H1 (cell line): ENCODE results near the gene UBASH3B. TPM values are rescaled to one million over a fixed set of nuclear protein-coding genes. Genes with fewer than 3 reads are reported as not detected.

Source experiments
- CTCF ChIA-PET: fragments of 300-600 bp; sonication (Branson Sonifier 250); formaldehyde crosslinking; loops from one replicate; lab custom pipeline; 2021; ENCODE audit not compliant: partially characterized antibody; lab: Charles Lee
- POLR2A ChIA-PET: fragments of 300-600 bp; sonication (Branson Sonifier 250); formaldehyde crosslinking; loops from one replicate; lab custom pipeline; 2021; ENCODE audit warnings: inconsistent platforms; ENCODE audit not compliant: partially characterized antibody; lab: Charles Lee
- DNase-seq, 2 experiments: peaks; one replicate each; pipeline versions ENCODE4 v3.0.0 to v3.0.0-alpha.2; 2010 to 2022; ENCODE audit warnings: low spot score in 2 of 2, low read depth in 1 of 2, mixed read lengths in 1 of 2
- FAIRE-seq: peaks from 2 replicates; lab custom pipeline; 2011; peaks lifted over from hg19 to GRCh38; lab: Jason Lieb, UNC
- H2AFZ ChIP-seq: 2 replicates; pipeline ENCODE4 v1.8.1; 2012; ENCODE audit warnings: low read length, inconsistent platforms
- H2AK5ac ChIP-seq: 2 replicates; pipeline ENCODE4 v1.6.1; 2013; ENCODE audit warnings: low read depth, low read length
- H2BK120ac ChIP-seq: replicated peaks from 2 replicates; pipeline ENCODE3; 2013; ENCODE audit warnings: low read depth, low read length, inconsistent platforms
- H2BK12ac ChIP-seq: 2 replicates; pipeline ENCODE4 v1.6.1; 2013; ENCODE audit warnings: low read depth, low read length
- H2BK15ac ChIP-seq: 2 replicates; pipeline ENCODE4 v1.6.1; 2013; ENCODE audit warnings: low read length
- H2BK20ac ChIP-seq: 2 replicates; pipeline ENCODE4 v1.6.1; 2013; ENCODE audit warnings: low read length
- H2BK5ac ChIP-seq: 2 replicates; pipeline ENCODE4 v1.6.1; 2013; ENCODE audit warnings: low read depth, low read length
- H3K14ac ChIP-seq: 2 replicates; pipeline ENCODE4 v1.6.1; 2013; ENCODE audit warnings: inconsistent platforms; ENCODE audit not compliant: insufficient read length
- H3K18ac ChIP-seq: 2 replicates; pipeline ENCODE4 v1.6.1; 2013; ENCODE audit warnings: low read length; ENCODE audit errors: extremely low read depth
- H3K23ac ChIP-seq: 2 replicates; pipeline ENCODE4 v1.6.1; 2013; ENCODE audit warnings: inconsistent platforms; ENCODE audit not compliant: insufficient read length
- H3K23me2 ChIP-seq: 2 replicates; pipeline ENCODE4 v1.6.1; 2013; ENCODE audit warnings: low read depth, low read length
- H3K27ac ChIP-seq: 2 replicates; pipeline ENCODE4 v1.6.1; 2011; ENCODE audit warnings: low read depth, low read length, inconsistent platforms
- H3K27me3 ChIP-seq, 4 experiments: replicated peaks in 1 of 4; 1 replicate in 1 of 4; 2 replicates in 3 of 4; pipeline versions ENCODE4 v1.6.1 to v1.8.1; 2011 to 2013; ENCODE audit warnings: low read length in 3 of 4, mild to moderate bottlenecking in 3 of 4, inconsistent platforms in 2 of 4, mixed read lengths in 2 of 4, moderate library complexity in 1 of 4; ENCODE audit not compliant: control insufficient read depth in 3 of 4, insufficient read depth in 3 of 4; ENCODE audit errors: extremely low read depth in 1 of 4
- H3K36me3 ChIP-seq, 4 experiments: 2 replicates each; pipeline versions ENCODE4 v1.6.1 to v1.8.1; 2011 to 2013; ENCODE audit warnings: mild to moderate bottlenecking in 4 of 4, low read length in 3 of 4, moderate library complexity in 2 of 4, control low read depth in 1 of 4, inconsistent platforms in 1 of 4; ENCODE audit not compliant: insufficient read depth in 4 of 4, control insufficient read depth in 2 of 4
- H3K4ac ChIP-seq: replicated peaks from 2 replicates; pipeline ENCODE3; 2013; ENCODE audit warnings: low read length, low read depth, mixed read lengths, inconsistent platforms; ENCODE audit not compliant: insufficient read length
- H3K4me1 ChIP-seq, 4 experiments: replicated peaks in 1 of 4; 1 replicate in 1 of 4; 2 replicates in 3 of 4; pipeline versions ENCODE4 v1.6.1 to v1.8.1; 2011 to 2013; ENCODE audit warnings: low read length in 3 of 4, inconsistent platforms in 2 of 4, mixed read lengths in 1 of 4; ENCODE audit not compliant: insufficient read depth in 4 of 4, control insufficient read depth in 3 of 4
- H3K4me2 ChIP-seq, 2 experiments: 2 replicates each; pipeline versions ENCODE4 v1.6.1 to v1.8.1; 2011 to 2013; ENCODE audit warnings: low read depth in 2 of 2, low read length in 2 of 2, control low read depth in 1 of 2, inconsistent platforms in 1 of 2, mild to moderate bottlenecking in 1 of 2; ENCODE audit not compliant: insufficient read depth in 1 of 2
- H3K4me3 ChIP-seq, 4 experiments: fragments of 200-600, 300-600 bp in 1 of 4; sonication (generic), shearing (Covaris generic), sonication (Bioruptor Twin) in 1 of 4; 2 replicates each; pipeline versions ENCODE4 v1.5.1 to v1.8.1; 2011 to 2016; ENCODE audit warnings: low read length in 4 of 4, low read depth in 3 of 4, control low read depth in 2 of 4, inconsistent platforms in 2 of 4, mild to moderate bottlenecking in 2 of 4, mixed read lengths in 1 of 4, moderate library complexity in 1 of 4; ENCODE audit not compliant: insufficient read depth in 2 of 4; ENCODE audit errors: extremely low read depth in 1 of 4
- H3K56ac ChIP-seq: replicated peaks from 2 replicates; pipeline ENCODE3; 2013; ENCODE audit warnings: low read depth, mild to moderate bottlenecking, mixed read lengths, low read length, inconsistent platforms; ENCODE audit not compliant: insufficient read length
- H3K79me1 ChIP-seq: 2 replicates; pipeline ENCODE4 v1.6.1; 2013; ENCODE audit warnings: low read depth, low read length, control low read depth
- H3K79me2 ChIP-seq, 2 experiments: 2 replicates each; pipeline versions ENCODE4 v1.6.1 to v1.8.1; 2012 to 2013; ENCODE audit warnings: low read length in 2 of 2, mild to moderate bottlenecking in 2 of 2, inconsistent platforms in 1 of 2; ENCODE audit not compliant: insufficient read depth in 2 of 2, control insufficient read depth in 1 of 2
- H3K9ac ChIP-seq, 4 experiments: replicated peaks in 1 of 4; 1 replicate in 1 of 4; 2 replicates in 3 of 4; pipeline versions ENCODE4 v1.6.1 to v1.8.1; 2011 to 2013; ENCODE audit warnings: low read depth in 3 of 4, low read length in 3 of 4, control low read depth in 2 of 4, mild to moderate bottlenecking in 2 of 4, moderate library complexity in 2 of 4, inconsistent platforms in 1 of 4; ENCODE audit errors: extremely low read depth in 1 of 4
- H3K9me3 ChIP-seq, 2 experiments: 2 replicates each; pipeline versions ENCODE4 v1.6.1 to v1.8.1; 2012 to 2013; ENCODE audit warnings: mild to moderate bottlenecking in 2 of 2, moderate library complexity in 2 of 2, control low read depth in 1 of 2, inconsistent platforms in 1 of 2, low read depth in 1 of 2, low read length in 1 of 2, mixed read lengths in 1 of 2; ENCODE audit not compliant: insufficient read depth in 2 of 2
- H4K20me1 ChIP-seq, 2 experiments: replicated peaks in 1 of 2; 2 replicates each; pipeline versions ENCODE3 to v1.8.1; 2011 to 2013; ENCODE audit warnings: inconsistent platforms in 2 of 2, low read length in 2 of 2, mild to moderate bottlenecking in 1 of 2; ENCODE audit not compliant: insufficient read depth in 2 of 2, control insufficient read depth in 1 of 2
- H4K5ac ChIP-seq: 2 replicates; pipeline ENCODE4 v1.6.1; 2013; ENCODE audit warnings: low read length, low read depth, mixed read lengths, inconsistent platforms; ENCODE audit not compliant: insufficient read length
- H4K8ac ChIP-seq: 2 replicates; pipeline ENCODE4 v1.8.0; 2013; ENCODE audit warnings: mild to moderate bottlenecking, moderate library complexity, low read length, inconsistent platforms; ENCODE audit not compliant: insufficient read depth; ENCODE audit errors: extremely low read depth
- H4K91ac ChIP-seq: replicated peaks from 2 replicates; pipeline ENCODE3; 2013; ENCODE audit warnings: low read length, mixed read lengths, inconsistent platforms; ENCODE audit not compliant: insufficient read length
- CBX5 ChIP-seq: fragments of 300-800, 300-1000 bp; sonication (generic); IDR thresholded peaks from 2 replicates; pipeline ENCODE4 v1.7.1; 2016; ENCODE audit warnings: antibody characterized with exemption, low read length, low read depth
- CREB1 ChIP-seq: IDR thresholded peaks from 2 replicates; pipeline ENCODE4 v1.6.1; 2012; ENCODE audit warnings: inconsistent platforms
- CTBP2 ChIP-seq: IDR thresholded peaks from 2 replicates; pipeline ENCODE4 v1.7.0; 2011; ENCODE audit warnings: borderline replicate concordance, mild to moderate bottlenecking, moderate library complexity, mixed read lengths, low read length; ENCODE audit not compliant: insufficient read depth, insufficient read length
- EP300 ChIP-seq, 2 experiments: IDR thresholded peaks; 1 replicate in 1 of 2; 2 replicates in 1 of 2; pipeline ENCODE4 v1.6.1; 2011 to 2012; ENCODE audit warnings: low read depth in 2 of 2, low read length in 2 of 2, mild to moderate bottlenecking in 2 of 2, borderline replicate concordance in 1 of 2, inconsistent platforms in 1 of 2, moderate library complexity in 1 of 2
- EZH2 ChIP-seq: fragments of 200-600 bp; sonication (generic); IDR thresholded peaks from 2 replicates; pipeline ENCODE4 v1.7.1; 2012; ENCODE audit warnings: low read depth, mild to moderate bottlenecking, moderate library complexity, low read length, inconsistent platforms; ENCODE audit not compliant: severe bottlenecking
- FOSL1 ChIP-seq: IDR thresholded peaks from 2 replicates; pipeline ENCODE4 v1.6.1; 2011; ENCODE audit warnings: mild to moderate bottlenecking, low read depth, low read length, moderate library complexity; ENCODE audit not compliant: insufficient read depth
- KDM4A ChIP-seq: IDR thresholded peaks from one replicate; pipeline ENCODE4 v1.7.1; 2012; ENCODE audit warnings: low read depth, mild to moderate bottlenecking, moderate library complexity, low read length, inconsistent platforms; ENCODE audit not compliant: severe bottlenecking
- MAFK ChIP-seq: IDR thresholded peaks from 2 replicates; pipeline ENCODE4 v1.6.1; 2012; ENCODE audit warnings: low read depth, mild to moderate bottlenecking, improper control_type of control experiment, low read length
- NRF1 ChIP-seq: IDR thresholded peaks from 2 replicates; pipeline ENCODE4 v1.6.1; 2011; ENCODE audit warnings: mild to moderate bottlenecking, low read depth, low read length, improper control_type of control experiment
- POLR2AphosphoS5 ChIP-seq: IDR thresholded peaks from 2 replicates; pipeline ENCODE4 v1.6.1; 2011; ENCODE audit warnings: low read depth, low read length
- RXRA ChIP-seq: IDR thresholded peaks from 2 replicates; pipeline ENCODE4 v1.6.1; 2011; ENCODE audit warnings: low read depth, mild to moderate bottlenecking, low read length, moderate library complexity; ENCODE audit not compliant: insufficient read depth
- SIX5 ChIP-seq: IDR thresholded peaks from 2 replicates; pipeline ENCODE4 v1.6.1; 2011; ENCODE audit warnings: mild to moderate bottlenecking, low read depth, low read length
- TBP ChIP-seq: IDR thresholded peaks from 2 replicates; pipeline ENCODE4 v1.6.1; 2011; ENCODE audit warnings: low read depth, low read length, improper control_type of control experiment
- TCF12 ChIP-seq: IDR thresholded peaks from 2 replicates; pipeline ENCODE4 v1.6.1; 2011; ENCODE audit warnings: low read depth, mild to moderate bottlenecking, low read length
- YY1 ChIP-seq: IDR thresholded peaks from 2 replicates; pipeline ENCODE4 v1.6.1; 2011; ENCODE audit warnings: low read depth, mild to moderate bottlenecking, low read length
- WGBS, 2 experiments: shearing (Covaris generic) in 1 of 2; methylation state at CpG; one replicate each; pipeline versions ENCODE4 v1.1.6 to v1.1.7; 2013 to 2015; ENCODE audit warnings: low lambda C conversion rate in 2 of 2, mixed read lengths in 2 of 2, inconsistent platforms in 1 of 2, low coverage in 1 of 2, missing lambda C conversion rate in 1 of 2; ENCODE audit not compliant: insufficient replicate concordance in 2 of 2, insufficient coverage in 1 of 2, insufficient read length in 1 of 2; ENCODE audit errors: extremely low coverage in 1 of 2, missing lambda C conversion rate in 1 of 2; 5-methylcytosine and 5-hydroxymethylcytosine counted together
- polyA plus RNA-seq, 7 experiments: library from polyadenylated mRNA; depleted of rRNA in 3 of 7; stranded (reverse) in 5 of 7; unstranded in 2 of 7; fragments of >200 nt in 5 of 7; fragments of 200-250 nt in 2 of 7; gene quantifications; 1 replicate in 5 of 7; 2 replicates in 1 of 7; 4 replicates in 1 of 7; pipeline versions ENCODE4 v1.2.1 to v1.2.3, GENCODE V29; 2011 to 2013; ENCODE audit warnings: missing spikeins in 2 of 7, mixed read lengths in 2 of 7
- total RNA-seq: library from RNA; stranded (reverse); fragmentation: NEBNext Ultra II Directional; extraction: Animal tissue kit (Norgen Biotek cat#: 25700); gene quantifications from 2 replicates; pipeline ENCODE4 v1.2.1, GENCODE V29; 2021

UBASH3B gene
- total and polyA plus RNA-seq, 2 of the 8 experiments (the other 6 are each of a cell fraction or from before 2014, with no cell fraction given), result 7.5 to 9.5 TPM

GRCh38 chr11:122729139-122729538 is 73.6 kb downstream of the UBASH3B start:
- Histone ChIP-seq H4K20me1 (no peaks in the 10 kb centered on the region), H2BK120ac (no peak overlapping the region), H3K36me3 (peaks cover 0 to 3% (median 0%) of the 10 kb centered on the region in 4 experiments; a peak in 1 of 8 replicates), H3K18ac (no peak overlapping the region), H3K4me2 (no peak overlapping the region), H4K91ac (no peak overlapping the region), H3K9ac (no peak overlapping the region), H2AFZ (no peak overlapping the region), H3K27ac (no peak overlapping the region), H4K5ac (no peak overlapping the region), H4K8ac (no peak overlapping the region), H3K9me3 (no peaks in the 10 kb centered on the region), H2BK20ac (no peak overlapping the region), H3K79me2 (no peaks in the 10 kb centered on the region), H3K27me3 (no peaks in the 10 kb centered on the region), H3K14ac (no peak overlapping the region), H3K56ac (no peak overlapping the region), H3K79me1 (no peaks in the 10 kb centered on the region), H2BK15ac (no peak overlapping the region), H3K23me2 (no peaks in the 10 kb centered on the region), H2BK5ac (no peak overlapping the region), H3K4me1 (peaks cover 0 to 5% (median 2%) of the 10 kb centered on the region in 4 experiments; a peak in 4 of 7 replicates), H3K4ac (no peak overlapping the region), H2BK12ac (no peak overlapping the region), H3K4me3 (no peak overlapping the region), H3K23ac (no peak overlapping the region), H2AK5ac (no peak overlapping the region)
- ChIA-PET POLR2A (no interaction called here), CTCF (interaction anchor here (1.0 to 1.7 kb wide), 5 partner anchors 9 to 51 kb away, joined by 3 to 4 read pairs (median 4); no protein-coding TSS in a partner anchor)
- no peak for DNase-seq
- FAIRE-seq, result no peak
- WGBS, 2 experiments, result 82% methylated on average over 4 of the region's 4 CpGs; no CpG with 5 or more reads in 1 of the 2 experiments
- no peak for TF ChIP-seq POLR2AphosphoS5
- no peak for TF ChIP-seq EP300 (IDR thresholded peaks at IDR 0.05; ENCODE audit: borderline replicate concordance in 1 of 2, low read depth in 2 of 2, low read length in 2 of 2)
- no peak for TF ChIP-seq FOSL1
- no peak for TF ChIP-seq RXRA
- no peak for TF ChIP-seq NRF1
- no peak for TF ChIP-seq TCF12
- no peak for TF ChIP-seq SIX5
- TF ChIP-seq KDM4A, result no peak
- no peak for TF ChIP-seq YY1
- TF ChIP-seq CTBP2, result no peak
- no peak for TF ChIP-seq CBX5
- TF ChIP-seq MAFK, result no peak
- no peak for TF ChIP-seq TBP
- TF ChIP-seq CREB1, result no peak
- TF ChIP-seq EZH2, result no peak
